B cell (primary cell): Measurements from ENCODE around the gene IPO5. TPM values are rescaled to one million over a fixed set of nuclear protein-coding genes. Genes with fewer than 3 reads are reported as not detected.

Experiments used
- ATAC-seq: fragments of 200-7000 bp; cut with Tn5 transposase; one replicate; pipeline ENCODE4 v1.10.0; 2021; ENCODE audit warnings: low read depth, mild to moderate bottlenecking, moderate number of reproducible peaks, moderate library complexity
- CTCF ChIA-PET: fragments of 350-600 bp; sonication (Branson Sonifier 250); formaldehyde crosslinking; loops from one replicate; lab custom pipeline; 2021; ENCODE audit warnings: antibody characterized with exemption, inconsistent platforms; lab: Charles Lee
- POLR2A ChIA-PET: fragments of 350-600 bp; sonication (Branson Sonifier 250); formaldehyde crosslinking; loops from one replicate; lab custom pipeline; 2021; ENCODE audit warnings: antibody characterized with exemption; lab: Charles Lee
- DNase-seq: peaks from one replicate; pipeline ENCODE4 v3.0.0; 2013
- H2AFZ ChIP-seq: 2 replicates; pipeline ENCODE4 v1.6.1; 2012; ENCODE audit warnings: mild to moderate bottlenecking, low read depth, low read length; ENCODE audit not compliant: insufficient read depth, poor library complexity, severe bottlenecking
- H3K27ac ChIP-seq, 2 donors: 1 replicate in 1 of 2; 2 replicates in 1 of 2; pipeline ENCODE4 v1.5.1; 2012 to 2013; ENCODE audit warnings: low read length in 2 of 2, mild to moderate bottlenecking in 2 of 2, moderate library complexity in 1 of 2
- H3K27me3 ChIP-seq, 4 experiments: fragments of 200-600 bp in 1 of 4; sonication (generic) in 1 of 4; replicated peaks in 1 of 4; 1 replicate in 2 of 4; 2 replicates in 2 of 4; pipeline versions ENCODE4 v1.6.1 to v1.7.0; 2013 to 2016; ENCODE audit warnings: low read length in 3 of 4, mild to moderate bottlenecking in 2 of 4, mixed read lengths in 1 of 4, moderate library complexity in 1 of 4; ENCODE audit not compliant: insufficient read depth in 4 of 4, control insufficient read depth in 3 of 4; ENCODE audit errors: control extremely low read depth in 1 of 4
- H3K36me3 ChIP-seq, 2 experiments: replicated peaks in 1 of 2; 1 replicate in 1 of 2; 2 replicates in 1 of 2; pipeline versions ENCODE4 v1.6.1 to v1.7.1; 2013; ENCODE audit warnings: low read length in 1 of 2; ENCODE audit not compliant: insufficient read depth in 2 of 2, control insufficient read depth in 1 of 2; ENCODE audit errors: control extremely low read depth in 1 of 2, extremely low read depth in 1 of 2
- H3K4me1 ChIP-seq, 2 donors: fragments of 200-600 bp in 1 of 2; sonication (generic) in 1 of 2; 1 replicate in 1 of 2; 2 replicates in 1 of 2; pipeline versions ENCODE4 v1.5.1 to v1.6.1; 2013 to 2017; ENCODE audit warnings: low read length in 2 of 2; ENCODE audit not compliant: control insufficient read depth in 2 of 2, insufficient read depth in 2 of 2
- H3K4me2 ChIP-seq: replicated peaks from 2 replicates; pipeline ENCODE3; 2012; ENCODE audit warnings: mild to moderate bottlenecking, low read depth, low read length; ENCODE audit not compliant: poor library complexity, severe bottlenecking
- H3K4me3 ChIP-seq, 5 experiments: fragments of 200-600 bp in 1 of 5; sonication (generic) in 1 of 5; 1 replicate in 3 of 5; 2 replicates in 2 of 5; pipeline versions ENCODE4 v1.5.1 to v1.7.0; 2011 to 2016; ENCODE audit warnings: low read length in 4 of 5, mild to moderate bottlenecking in 4 of 5, low read depth in 2 of 5, control low read depth in 1 of 5, moderate library complexity in 1 of 5; ENCODE audit not compliant: insufficient read depth in 1 of 5; ENCODE audit errors: control extremely low read depth in 1 of 5, extremely low read depth in 1 of 5
- H3K79me2 ChIP-seq: fragments of 200-600 bp; sonication (generic); one replicate; pipeline ENCODE4 v1.6.0; 2016; ENCODE audit warnings: low read length; ENCODE audit not compliant: control insufficient read depth, insufficient read depth
- H3K9ac ChIP-seq: fragments of 200-600 bp; sonication (generic); 2 replicates; pipeline ENCODE4 v1.6.1; 2017; ENCODE audit warnings: mild to moderate bottlenecking, low read length, moderate library complexity
- H3K9me3 ChIP-seq, 3 donors: one replicate each; pipeline versions ENCODE4 v1.6.1 to v1.7.1; 2013; ENCODE audit warnings: low read length in 2 of 3; ENCODE audit not compliant: control insufficient read depth in 2 of 3, insufficient read depth in 1 of 3; ENCODE audit errors: control extremely low read depth in 1 of 3
- H4K20me1 ChIP-seq: 2 replicates; pipeline ENCODE4 v1.6.0; 2012; ENCODE audit warnings: mild to moderate bottlenecking, low read length; ENCODE audit not compliant: insufficient read depth, control insufficient read depth, poor library complexity, severe bottlenecking
- H3K27ac Mint-ChIP-seq: one replicate; pipeline ENCODE4 v1.8.0; 2021; ENCODE audit warnings: mixed read lengths
- H3K27me3 Mint-ChIP-seq: one replicate; pipeline ENCODE4 v1.8.0; 2021; ENCODE audit warnings: mixed read lengths
- H3K4me1 Mint-ChIP-seq: one replicate; pipeline ENCODE4 v1.8.0; 2021; ENCODE audit warnings: mixed read lengths
- H3K4me3 Mint-ChIP-seq: one replicate; pipeline ENCODE4 v1.8.0; 2021; ENCODE audit warnings: mixed read lengths
- H3K9me3 Mint-ChIP-seq: one replicate; pipeline ENCODE4 v1.8.0; 2022; ENCODE audit warnings: mixed read lengths; ENCODE audit not compliant: insufficient read depth
- EZH2 ChIP-seq: IDR thresholded peaks from 2 replicates; pipeline ENCODE4 v1.6.1; 2012; ENCODE audit warnings: borderline replicate concordance, low read depth, mild to moderate bottlenecking, moderate library complexity, low read length; ENCODE audit not compliant: insufficient read depth, poor library complexity, severe bottlenecking
- WGBS: methylation state at CpG from one replicate; pipeline ENCODE4 v1.1.5; 2013; ENCODE audit warnings: missing lambda C conversion rate; ENCODE audit not compliant: insufficient coverage; 5-methylcytosine and 5-hydroxymethylcytosine counted together
- intact Hi-C: fragments of 100-400 bp; cut with micrococcal nuclease; formaldehyde crosslinking; loops from one replicate; pipeline ENCODE4 v1.10.0; 2022
- polyA plus RNA-seq: library from polyadenylated mRNA; depleted of rRNA; stranded (reverse); fragments of >200 nt; gene quantifications from 2 replicates; pipeline ENCODE4 v1.2.3, GENCODE V29; 2012
- total RNA-seq, 2 donors: library from RNA; stranded (reverse); fragments of 120-200 nt in 1 of 2; gene quantifications; 1 replicate in 1 of 2; 2 replicates in 1 of 2; pipeline versions ENCODE4 v1.2.3 to v1.2.4, GENCODE V29; 2013 to 2022
- TF ChIP-seq, protein P1 (sequence below): fragments of 200-600 bp; IDR thresholded peaks from one replicate; pipeline ENCODE4 v1.8.0; 2022; ENCODE audit warnings: antibody characterized with exemption, mild to moderate bottlenecking

IPO5 gene
- total and polyA plus RNA-seq, 2 donors (not counting 1 experiment from before 2014, with no cell fraction given) = 25.9 to 76.4 TPM

DNA sequence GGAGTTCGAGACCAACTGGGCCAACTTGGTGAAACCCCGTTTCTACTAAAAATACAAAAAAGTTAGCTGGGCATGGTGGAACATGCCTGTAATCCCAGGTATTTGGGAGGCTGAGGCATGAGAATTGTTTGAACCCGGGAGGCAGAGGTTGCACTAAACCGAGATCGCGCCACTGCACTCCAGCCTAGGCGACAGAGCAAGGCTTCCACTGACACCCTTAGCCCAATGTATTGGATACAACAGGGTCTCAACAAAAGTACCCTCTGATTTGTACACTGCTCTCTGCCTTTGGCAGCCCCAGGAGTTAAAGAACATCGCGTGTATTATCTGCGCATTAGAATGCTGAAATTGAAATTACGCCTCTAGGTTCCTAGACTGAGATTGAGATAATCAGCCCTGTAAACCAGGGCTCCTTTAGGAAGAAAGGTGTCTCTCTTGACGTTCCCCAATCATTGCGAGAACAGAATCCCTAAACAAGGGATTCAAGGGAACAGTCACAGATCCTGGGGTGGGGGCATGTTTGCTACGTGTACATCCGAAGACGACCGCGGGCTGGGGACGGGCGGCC lies 21.9 kb downstream of the IPO5 start:
- H3K4me2 ChIP-seq = peak overlapping the region; percentile 99
- H3K4me1 Mint-ChIP-seq = peaks cover 28% of the 10 kb centered on the region
- ChIA-PET POLR2A (no interaction called here), CTCF (no interaction called here)
- no peaks in the 10 kb centered on the region for H3K27me3 ChIP-seq
- peak overlapping the region; percentile 92 for H3K4me3 Mint-ChIP-seq
- 14% methylated on average over 16 of the region's 20 CpGs for WGBS
- DNase-seq = no peak
- intact Hi-C loops = loop anchor here (5.0 kb wide), 1 partner anchor 1522 kb away; no protein-coding TSS in a partner anchor
- H2AFZ ChIP-seq = peak overlapping the region; percentile 98
- H4K20me1 ChIP-seq = no peaks in the 10 kb centered on the region
- peaks cover 10% of the 10 kb centered on the region for H3K27me3 Mint-ChIP-seq
- no peak for ATAC-seq
- peak overlapping the region; percentile 86 for H3K9ac ChIP-seq
- peaks cover 41% of the 10 kb centered on the region for H3K79me2 ChIP-seq
- H3K9me3 ChIP-seq = no peaks in the 10 kb centered on the region
- no peaks in the 10 kb centered on the region for H3K9me3 Mint-ChIP-seq
- no peaks in the 10 kb centered on the region for H3K36me3 ChIP-seq
- peaks cover 14 to 20% of the 10 kb centered on the region in 2 donors for H3K4me1 ChIP-seq
- peak overlapping the region; percentile 44 to 87 (median 84) for H3K4me3 ChIP-seq
- H3K27ac ChIP-seq = peak overlapping the region; percentile 61 to 92
- H3K27ac Mint-ChIP-seq = peak overlapping the region; percentile 91
- TF ChIP-seq EZH2 = no peak
- TF ChIP-seq, protein P1, sequence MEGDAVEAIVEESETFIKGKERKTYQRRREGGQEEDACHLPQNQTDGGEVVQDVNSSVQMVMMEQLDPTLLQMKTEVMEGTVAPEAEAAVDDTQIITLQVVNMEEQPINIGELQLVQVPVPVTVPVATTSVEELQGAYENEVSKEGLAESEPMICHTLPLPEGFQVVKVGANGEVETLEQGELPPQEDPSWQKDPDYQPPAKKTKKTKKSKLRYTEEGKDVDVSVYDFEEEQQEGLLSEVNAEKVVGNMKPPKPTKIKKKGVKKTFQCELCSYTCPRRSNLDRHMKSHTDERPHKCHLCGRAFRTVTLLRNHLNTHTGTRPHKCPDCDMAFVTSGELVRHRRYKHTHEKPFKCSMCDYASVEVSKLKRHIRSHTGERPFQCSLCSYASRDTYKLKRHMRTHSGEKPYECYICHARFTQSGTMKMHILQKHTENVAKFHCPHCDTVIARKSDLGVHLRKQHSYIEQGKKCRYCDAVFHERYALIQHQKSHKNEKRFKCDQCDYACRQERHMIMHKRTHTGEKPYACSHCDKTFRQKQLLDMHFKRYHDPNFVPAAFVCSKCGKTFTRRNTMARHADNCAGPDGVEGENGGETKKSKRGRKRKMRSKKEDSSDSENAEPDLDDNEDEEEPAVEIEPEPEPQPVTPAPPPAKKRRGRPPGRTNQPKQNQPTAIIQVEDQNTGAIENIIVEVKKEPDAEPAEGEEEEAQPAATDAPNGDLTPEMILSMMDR = no peak

DNA sequence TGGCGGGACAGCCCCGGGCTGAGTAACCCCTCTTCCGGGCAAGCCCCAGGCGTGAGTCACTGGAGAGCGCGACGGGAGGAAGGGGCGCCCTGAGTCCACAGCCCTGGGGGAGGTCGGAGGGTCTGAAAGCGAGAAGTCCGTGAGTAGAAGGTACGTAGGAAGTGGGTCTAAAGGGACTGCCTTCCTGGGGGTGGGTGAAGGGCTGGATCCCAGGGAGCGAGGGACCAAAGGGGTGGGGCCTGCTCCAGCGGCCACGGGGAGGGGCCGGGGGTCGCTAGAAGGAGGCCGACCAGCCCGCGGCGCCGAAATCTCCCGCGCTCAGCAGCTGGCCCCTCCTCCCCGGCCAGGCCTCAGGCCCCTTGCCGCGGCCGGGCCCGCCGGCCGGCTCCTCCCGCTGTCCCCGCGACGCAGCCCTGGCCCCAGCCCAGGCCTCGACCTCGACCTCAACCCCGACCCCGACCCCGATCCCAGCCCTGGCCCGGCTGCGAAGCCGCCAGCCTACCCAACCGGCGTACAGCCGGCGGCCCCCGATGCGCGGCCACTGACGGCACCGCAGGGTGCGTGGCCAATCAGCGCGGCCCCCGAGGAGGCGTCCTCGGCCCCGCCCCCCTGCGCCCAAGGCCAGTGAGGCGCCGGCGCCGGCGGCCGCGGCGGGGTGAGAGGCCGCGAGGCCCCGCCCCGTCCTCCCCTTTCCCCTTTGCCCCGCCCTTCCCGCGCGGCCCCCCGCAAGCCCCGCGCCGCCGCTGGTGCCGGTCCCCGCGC lies 22.6 kb downstream of the IPO5 start:
- H3K4me1 Mint-ChIP-seq = peaks cover 30% of the 10 kb centered on the region
- peak overlapping the region; percentile 98 for H2AFZ ChIP-seq
- CTCF ChIA-PET = no interaction called here
- H3K27ac Mint-ChIP-seq = peak overlapping the region; percentile 91
- no peaks in the 10 kb centered on the region for H4K20me1 ChIP-seq
- WGBS = under 1% methylated on average over 75 of the region's 84 CpGs
- H3K79me2 ChIP-seq = peaks cover 46% of the 10 kb centered on the region
- H3K36me3 ChIP-seq = no peaks in the 10 kb centered on the region
- peak overlapping the region; percentile 99 for H3K4me2 ChIP-seq
- no peaks in the 10 kb centered on the region for H3K9me3 Mint-ChIP-seq
- H3K4me3 ChIP-seq = peak overlapping the region; percentile 44 to 87 (median 84)
- H3K9ac ChIP-seq = peak overlapping the region; percentile 86
- H3K27ac ChIP-seq = peak overlapping the region; percentile 61 to 92
- no peaks in the 10 kb centered on the region for H3K27me3 ChIP-seq
- H3K27me3 Mint-ChIP-seq = peaks cover 9% of the 10 kb centered on the region
- POLR2A ChIA-PET = no interaction called here
- ATAC-seq (peak; percentile 92), DNase-seq (peak; percentile 93)
- no peaks in the 10 kb centered on the region for H3K9me3 ChIP-seq
- TF ChIP-seq, protein P1 = no peak
- TF ChIP-seq EZH2 = no peak
- intact Hi-C loops = loop anchor here (1.0 to 5.0 kb wide), 3 partner anchors 10 to 1521 kb away; partner anchors contain the start of gene STK24
- H3K4me1 ChIP-seq = peaks cover 14 to 20% of the 10 kb centered on the region in 2 donors
- peak overlapping the region; percentile 92 for H3K4me3 Mint-ChIP-seq
